ENCODE measurements around the gene RARG.
"Not testable (repeated sequence)": the region's sequence is repeated elsewhere in the genome, so short reads cannot be mapped to it uniquely, and the experiment has no call there.

The RARG gene

DNA sequence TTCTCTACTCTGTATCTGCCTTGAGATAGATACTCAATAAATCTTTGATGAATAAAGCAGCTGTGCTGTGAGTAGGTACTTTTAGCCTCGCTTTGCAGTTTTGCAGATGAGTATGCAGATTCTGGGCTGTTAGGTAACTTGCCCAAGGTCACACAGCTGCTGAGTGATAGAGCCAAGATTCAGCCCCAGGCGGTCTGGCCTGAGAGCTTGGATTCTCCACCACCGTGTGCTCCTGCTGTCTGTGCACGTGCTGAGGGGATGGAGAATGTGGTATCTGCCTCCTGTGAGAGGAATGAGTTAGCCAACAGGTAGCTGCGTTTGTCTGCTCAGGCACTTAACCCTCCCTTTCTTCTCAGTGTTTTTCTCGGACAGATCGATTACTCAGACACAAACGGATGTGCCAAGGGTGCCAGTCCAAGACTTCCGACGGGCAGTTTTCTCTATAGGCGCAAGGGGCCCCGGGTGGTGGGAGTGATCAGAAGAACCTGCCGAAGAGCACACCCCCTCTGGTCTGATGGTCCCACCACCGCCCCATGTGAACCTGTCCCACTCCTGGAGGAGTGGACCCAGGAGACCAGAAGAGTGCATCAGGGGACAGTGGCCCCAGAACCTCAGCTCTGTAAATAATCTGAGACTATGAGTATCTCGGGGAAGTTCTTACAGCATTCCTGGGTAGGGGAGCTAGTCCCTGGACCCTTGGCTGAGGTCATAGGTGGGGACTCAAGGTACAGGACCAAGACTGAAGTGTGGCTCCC is 44.7 kb downstream of the RARG start:
- no peak for DNase-seq

DNA sequence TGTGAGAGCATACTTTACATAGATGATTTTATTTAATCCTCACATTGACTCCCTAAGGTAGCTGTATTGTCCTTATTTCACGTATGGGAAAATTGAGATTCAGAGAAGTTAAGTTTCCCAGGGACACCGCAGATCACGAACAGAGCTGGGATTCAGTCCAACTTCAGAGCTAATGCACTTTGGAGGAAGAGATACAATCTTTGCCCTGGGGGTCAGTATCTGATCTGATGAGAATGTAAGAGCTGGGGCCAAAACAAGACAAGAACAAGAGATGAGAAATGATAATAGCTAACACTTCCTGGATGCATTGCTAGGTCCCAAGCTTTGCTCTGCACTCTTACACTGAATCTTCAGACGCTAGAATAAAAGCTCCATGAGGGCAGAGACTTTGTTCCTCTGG is 45.3 kb downstream of the RARG start:
- no peak for DNase-seq

DNA sequence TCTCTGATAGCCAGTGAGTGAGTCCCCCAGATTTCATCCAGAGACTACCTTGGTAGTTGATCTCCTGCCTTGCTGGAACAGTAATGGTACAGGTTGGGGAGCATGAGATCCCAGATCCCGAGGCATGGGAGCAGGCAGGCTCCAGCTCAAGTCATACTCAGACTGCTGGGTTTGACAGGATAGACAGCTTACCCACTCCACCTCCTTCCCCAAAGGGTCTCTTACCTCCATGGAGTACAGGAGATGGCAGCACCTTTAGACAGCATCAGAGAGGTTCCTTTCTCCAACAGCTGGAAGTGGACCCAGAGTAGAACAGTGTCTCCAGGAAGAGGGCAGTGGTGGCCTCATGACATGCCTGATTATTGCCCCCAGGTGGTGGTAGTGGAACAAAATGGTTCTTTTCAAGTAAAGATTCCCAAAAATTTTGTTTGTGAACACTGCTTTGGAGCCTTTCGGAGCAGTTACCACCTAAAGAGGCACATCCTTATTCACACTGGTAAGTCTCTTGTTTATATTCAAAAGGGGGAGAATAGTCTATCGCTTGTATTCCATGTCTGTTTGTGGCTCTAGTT is 46.3 kb downstream of the RARG start:
- no peak for DNase-seq

DNA sequence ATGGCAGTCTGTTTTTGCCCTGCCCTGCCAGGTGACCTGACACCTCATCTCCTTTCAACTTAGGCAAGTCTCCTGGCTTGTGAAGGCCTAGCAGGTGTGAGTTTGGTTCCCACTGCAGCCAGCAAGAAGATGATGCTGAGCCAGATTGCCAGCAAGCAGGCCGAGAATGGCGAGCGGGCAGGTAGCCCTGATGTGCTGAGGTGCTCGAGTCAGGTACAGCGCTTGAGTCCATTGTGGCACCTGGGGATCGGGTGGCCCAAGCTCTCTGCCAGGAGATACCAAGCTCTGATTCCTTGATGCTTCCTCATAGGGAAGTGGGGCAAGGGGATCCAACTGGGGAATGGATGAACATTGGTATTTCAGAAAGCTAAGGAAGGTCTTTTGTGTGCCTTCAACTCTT is 47.2 kb downstream of the RARG start:
- DNase-seq = no peak

DNA sequence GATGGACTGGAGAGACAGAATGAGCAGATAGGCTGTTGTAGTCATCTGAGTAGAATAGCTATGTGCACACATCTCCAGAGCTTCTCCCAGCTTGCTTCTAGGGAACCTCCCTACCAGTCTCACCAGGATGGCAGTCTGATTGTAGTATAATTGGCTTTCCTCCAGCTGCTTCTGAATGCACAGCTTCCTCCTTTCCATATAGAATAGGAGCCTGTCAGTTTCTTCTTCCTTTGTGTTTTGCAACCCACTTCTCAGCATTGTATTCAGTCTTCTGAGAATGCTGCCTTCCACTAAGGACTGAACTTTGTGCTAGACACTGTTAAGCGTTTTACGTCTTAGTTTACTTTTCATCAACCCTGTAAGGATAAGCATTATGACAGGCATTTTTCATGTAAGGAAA is 49.1 kb downstream of the RARG start:
- no peak for DNase-seq

DNA sequence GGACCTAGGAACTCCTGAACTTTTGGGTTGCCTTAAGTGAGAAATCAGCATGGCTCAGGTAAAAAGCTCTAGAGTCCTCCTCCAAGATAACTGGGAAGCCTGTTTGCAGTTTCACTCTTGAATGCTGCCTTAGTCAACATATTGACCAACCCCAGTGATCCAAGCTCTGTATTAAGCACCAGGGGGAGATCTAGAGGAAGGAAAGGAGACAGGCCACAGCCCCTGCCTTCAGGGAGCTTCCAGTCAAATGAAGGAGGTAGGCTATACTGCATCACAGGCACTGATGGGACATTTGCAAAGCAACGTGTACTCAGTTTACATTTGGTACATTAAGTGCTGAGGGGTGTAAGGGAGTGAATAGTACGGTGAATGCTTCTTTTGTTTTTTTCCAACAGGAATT is 50.1 kb downstream of the RARG start:
- no peak for DNase-seq

DNA sequence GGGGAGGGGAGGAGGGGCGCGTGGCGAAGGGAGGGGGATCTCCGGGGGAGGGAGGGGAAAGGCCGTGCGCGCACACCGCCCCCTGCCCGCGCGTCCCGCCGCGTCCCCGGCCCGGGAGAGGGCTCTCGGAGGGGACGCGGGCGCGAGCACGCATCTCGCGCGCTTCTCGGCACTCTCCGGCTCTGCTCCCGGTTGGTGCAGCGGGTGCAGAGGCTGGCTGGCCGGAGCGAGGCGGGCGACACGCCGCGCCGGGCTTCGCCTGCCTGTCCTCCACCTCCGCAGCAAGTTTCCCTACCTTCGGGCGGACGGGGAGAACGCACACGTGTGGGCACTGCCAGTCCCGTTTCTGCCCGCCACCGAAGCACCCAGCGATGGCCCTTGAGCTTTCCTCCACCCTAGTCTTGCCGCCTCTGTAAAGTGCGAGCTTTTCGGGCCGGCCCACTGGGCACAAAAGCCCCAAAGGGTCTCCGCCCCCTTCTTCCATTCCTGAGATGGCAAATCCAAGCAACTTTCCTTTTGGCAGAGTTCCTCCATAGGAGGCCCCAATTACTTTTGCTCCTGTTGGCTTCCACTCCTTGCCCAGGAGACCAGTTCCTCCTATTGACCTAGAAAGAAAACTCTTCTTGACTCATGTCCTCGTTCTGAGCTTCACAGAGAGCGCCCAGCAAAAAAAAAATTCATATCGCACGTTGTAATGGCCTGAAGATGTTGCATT is 50.9 kb downstream of the RARG start:
- no peak for DNase-seq

DNA sequence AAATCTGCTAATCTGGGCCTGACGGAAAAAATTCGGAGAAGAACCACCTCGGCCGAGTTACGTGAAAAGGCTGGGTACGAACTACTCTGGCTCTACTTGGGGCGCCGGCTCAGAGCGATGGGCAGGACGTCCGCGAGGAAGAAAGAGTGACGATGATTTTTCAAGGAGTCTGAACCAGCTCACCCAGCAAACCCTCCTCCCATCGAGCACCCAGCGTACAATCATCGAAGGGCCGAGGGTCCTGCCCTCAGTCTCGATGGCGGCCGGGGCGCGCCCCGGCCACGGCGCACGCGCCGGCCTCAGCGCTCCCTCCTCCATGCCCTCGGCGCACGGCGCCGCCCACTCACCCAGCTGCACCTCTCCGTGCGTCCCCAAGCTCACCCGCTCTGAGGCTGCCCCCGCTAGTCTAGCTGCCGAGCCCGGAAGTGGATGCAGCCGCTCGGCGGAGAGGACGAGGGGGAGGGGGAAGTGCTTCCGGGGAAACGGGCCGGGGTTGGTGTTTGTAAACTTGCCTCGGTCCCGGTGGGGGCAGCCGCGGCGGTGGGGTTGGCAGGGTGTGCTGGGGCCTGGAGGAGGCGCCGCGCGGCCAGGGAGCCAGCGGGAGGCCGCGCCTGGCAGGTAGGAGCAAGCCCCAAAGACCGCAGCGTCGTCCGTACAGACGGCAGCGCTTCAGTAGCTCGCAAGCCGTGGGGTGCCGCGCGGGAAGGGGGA is 51.6 kb downstream of the RARG start, which contains the start of the genes CSAD and ZNF740:
TSS of gene CSAD (minus strand) at position 706 of the 711 bp plus-strand sequence. CDS start 7,455 bp downstream, outside the sequence.
TSS of gene ZNF740 (plus strand) at position 503 of the 711 bp plus-strand sequence. CDS start 1,262 bp downstream, outside the sequence.
- peak; percentile 97 for DNase-seq

DNA sequence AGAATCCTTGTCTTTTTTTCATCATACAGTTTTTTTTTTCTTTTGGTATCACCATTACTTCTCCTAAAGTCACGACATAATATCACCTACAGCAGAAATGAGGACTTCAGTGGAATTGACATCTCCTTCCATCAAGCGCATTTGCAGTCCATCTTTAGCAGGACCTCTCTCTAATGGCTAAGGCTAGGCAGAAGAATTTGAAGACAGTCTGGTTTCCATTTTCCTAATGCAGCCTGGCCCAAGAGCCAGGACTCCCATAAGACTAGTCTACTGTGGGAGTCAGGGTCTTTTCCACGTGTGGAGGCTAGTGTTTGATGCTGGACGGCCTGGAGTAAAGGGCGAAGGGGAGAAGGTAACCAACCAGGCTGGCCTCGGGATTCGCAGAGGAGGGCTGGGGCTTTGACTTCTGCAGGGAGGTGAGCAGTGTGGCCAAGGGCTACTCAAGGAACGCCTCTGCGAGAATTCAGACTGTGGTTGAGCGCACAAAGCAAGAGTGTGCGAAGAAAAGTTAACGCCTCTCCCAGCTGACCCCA is 52.3 kb downstream of the RARG start:
- no peak for DNase-seq

DNA sequence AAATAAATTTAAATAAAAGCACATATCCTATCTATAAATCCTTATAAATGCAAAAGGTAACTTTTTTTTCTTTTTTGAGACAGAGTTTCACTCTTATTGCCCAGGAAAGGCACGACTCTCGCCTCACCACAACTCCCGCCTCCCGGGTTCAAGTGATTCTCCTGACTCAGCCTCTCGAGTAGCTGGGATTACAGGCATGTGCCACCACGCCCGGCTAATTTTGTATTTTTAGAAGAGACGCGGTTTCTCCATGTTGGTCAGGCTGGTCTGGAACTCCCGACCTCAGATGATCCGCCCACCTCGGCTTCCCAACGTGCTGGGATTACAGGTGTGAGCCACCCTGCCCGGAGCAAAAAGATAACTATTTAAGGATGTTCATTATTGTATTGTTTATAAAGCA is 53.2 kb downstream of the RARG start:
- not testable (repeated sequence) for DNase-seq

DNA sequence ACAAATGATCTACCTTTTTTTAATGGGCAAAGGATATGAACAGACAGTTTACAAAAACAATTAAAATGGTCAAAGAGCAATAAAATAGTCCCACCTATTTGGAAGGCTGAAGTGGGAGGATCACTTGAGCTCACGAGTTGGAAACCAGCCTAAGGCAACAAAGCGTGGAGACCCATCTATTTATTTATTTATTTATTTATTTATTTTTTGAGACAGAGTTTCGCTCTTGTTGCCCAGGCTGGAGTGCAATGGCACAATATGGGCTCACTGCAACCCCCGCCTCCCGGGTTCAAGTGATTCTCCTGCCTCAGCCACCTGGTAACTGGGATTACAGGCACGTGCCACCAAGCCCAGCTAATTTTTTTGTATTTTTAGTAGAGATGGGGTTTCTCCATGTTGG is 54.6 kb downstream of the RARG start:
- DNase-seq = not testable (repeated sequence)

DNA sequence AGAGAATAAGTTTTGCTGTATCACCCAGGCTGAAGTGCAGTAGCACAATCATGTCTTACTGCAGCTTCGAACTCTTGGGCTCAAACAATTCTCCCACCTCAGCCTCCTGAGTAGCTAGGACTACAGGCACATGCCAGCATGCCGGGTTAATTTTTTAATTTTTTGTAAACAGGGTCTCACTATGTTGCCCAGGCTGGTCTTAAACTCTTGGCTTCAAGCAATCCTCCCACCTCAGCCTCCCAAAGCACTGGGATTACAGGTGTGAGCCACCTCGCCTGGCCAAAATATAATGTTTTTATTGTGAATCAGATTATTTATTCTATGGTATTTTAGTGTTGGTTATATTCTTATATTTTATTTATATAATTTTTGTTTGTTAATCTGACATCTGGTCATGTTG is 55.3 kb downstream of the RARG start:
- DNase-seq = no peak

DNA sequence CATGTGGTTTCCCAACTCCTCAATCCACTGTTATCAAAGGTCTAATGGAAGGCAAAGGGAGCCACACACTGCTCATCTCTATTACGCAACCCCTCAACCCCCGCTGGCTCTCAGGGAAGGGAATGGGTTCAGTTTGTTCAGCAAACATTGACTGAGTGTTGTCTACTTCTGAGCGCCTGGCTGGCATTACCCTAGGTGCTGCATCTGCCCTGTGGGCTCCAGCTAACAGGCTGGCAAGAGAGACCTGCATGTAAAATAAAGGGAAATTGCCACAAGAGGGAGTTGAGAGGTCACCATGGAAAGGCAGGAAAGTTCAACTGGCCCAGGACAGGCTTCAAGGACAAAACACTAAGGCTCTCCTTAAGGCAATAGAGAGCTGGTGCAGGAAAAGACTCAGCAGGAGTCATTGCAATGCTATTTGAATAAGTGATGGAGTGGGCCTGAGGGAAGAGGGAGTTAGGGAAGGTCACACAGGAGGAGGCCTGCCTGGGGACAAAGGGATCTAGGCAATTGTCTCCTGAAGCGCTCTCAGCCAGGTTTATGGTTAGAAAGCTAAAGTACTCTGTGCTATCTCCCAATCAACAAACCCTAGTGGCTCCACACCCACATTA is 57.0 kb downstream of the RARG start:
- DNase-seq = no peak

DNA sequence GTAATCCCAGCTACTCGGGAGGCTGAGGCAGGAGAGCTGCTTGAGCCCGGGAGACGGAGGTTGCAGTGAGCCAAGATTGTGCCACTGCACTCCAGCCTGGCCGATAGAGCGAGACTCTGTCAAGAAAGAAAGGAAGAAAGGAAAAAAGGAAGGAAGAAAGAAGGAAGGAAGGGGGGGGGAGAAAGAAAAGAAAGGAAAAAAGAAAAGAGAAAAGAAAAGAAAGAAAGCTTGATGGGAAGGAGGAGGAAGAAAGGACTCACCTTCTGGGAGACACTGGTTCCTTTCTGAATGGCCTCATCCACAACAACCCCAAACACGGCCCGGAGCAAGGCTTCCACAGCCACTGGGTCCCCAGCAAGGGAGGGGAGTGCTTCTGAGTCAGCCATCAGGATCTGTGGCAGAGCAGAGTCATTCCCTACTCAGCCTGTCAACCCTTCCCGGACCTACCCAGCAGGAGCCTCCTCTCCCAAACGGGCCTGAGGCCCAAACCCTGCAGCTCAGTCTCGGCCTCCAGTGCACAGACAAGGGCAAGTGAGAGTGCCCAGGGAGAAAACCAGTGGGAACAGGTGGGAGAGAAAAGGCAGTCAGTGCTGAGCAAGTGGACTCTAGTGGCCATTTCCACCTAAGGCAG is 58.8 kb downstream of the RARG start:
- no peak for DNase-seq

DNA sequence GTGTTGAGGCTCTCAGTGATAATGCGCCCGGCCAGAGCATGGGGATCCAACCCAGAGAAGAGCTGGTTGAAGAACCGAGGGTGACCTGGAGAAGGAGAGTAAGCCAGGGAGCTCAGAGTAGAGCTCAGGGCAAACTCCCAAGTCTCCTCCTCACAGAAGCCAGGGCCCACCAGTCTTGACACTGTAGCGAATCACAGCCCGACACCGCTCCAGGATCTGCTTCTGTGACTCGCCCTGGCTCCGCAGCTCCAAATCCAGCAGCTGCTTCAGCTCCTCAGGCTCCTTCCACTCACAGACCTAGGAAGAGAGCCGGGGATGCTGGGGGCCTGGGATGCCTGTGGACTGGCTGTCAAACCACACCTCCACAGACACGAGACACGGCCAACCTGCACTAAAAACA is 59.7 kb downstream of the RARG start:
- no peak for DNase-seq

DNA sequence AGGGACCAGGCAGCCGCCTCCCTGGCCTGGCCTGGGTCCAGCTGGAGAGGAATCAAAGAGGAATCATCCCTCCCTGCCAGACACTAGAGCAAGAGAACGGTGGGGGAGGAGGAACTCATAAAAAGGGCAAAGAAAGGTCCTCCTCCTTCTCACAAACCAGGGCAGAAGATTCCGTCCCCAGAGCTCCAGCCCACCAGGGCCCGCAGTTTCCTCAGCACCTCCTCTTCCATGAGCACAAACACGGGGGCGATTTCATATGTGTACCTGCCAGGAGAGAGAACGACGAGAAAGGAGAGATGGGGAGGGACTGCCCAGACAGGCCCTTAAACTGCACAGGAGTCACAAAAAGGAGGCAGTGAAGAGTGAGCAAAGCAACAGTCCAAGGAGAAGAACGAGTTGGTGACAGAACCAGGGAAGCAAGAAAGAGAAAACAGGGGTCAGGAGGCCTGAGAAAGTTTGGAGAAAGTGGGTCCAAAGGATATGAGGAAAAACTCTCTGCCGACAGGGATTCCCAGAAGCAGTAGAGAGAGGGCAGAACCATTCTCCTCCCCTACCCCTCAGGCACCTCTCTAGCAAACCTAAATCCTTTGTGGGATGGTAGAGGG is 60.2 kb downstream of the RARG start:
- no peak for DNase-seq

DNA sequence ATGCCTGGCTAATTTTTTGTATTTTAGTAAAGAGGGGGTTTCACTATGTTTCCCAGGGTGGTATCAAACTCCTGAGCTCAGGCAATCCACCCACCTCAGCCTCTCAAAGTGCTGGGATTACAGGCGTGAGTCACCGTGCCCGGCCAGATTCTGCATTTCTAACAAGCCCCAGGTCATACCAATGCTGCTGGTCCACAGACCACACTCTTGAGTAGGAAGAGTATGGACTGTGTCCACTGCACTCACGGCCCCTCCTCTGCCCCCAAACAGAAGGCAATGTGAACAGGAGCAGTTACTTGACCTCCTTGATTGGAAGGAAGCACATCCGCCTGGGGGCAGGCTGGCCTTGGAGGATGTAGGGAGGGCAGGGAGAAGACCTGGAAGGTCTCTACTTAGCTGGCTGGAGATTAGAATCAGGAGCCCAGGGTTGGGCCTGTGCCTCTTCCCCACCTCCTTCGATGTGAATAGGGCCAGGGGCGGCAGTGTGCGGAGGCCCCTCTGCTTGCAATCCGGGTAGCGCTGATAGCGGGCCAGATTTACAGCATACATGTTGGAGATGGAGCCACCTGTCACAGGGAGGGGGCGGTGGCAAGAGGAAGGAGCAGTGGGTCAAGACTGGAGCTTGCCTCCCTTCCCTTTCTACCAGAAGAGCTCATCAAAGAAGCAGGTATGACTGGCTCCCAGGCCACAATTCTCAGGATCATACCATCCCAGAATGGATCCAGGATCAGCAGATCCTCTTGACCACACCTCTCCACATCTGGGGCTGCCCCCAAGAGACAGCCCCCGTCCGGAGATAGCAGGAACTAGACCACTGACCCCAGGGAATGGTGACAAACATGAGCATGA is 60.9 kb downstream of the RARG start:
- DNase-seq = no peak

DNA sequence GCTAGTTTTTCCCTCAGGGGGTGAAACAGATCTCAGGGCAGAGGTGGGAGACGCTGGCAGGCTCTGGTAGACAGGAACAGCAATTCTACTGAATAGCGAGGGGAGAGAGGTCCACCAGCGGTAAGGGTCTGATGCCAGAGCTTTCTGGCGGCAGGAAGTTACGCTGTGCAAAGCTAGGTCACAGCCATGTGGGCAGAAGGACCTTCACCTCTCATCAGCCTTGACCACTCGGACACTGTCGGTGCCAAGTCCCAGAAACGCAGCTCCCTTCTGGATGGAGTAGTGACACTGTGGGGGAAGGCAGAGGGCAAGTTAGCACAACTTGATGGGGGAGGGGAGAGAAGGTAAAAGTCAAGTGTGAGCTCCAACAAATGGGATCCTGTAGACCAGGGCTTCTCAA is 61.8 kb downstream of the RARG start:
- no peak for DNase-seq

DNA sequence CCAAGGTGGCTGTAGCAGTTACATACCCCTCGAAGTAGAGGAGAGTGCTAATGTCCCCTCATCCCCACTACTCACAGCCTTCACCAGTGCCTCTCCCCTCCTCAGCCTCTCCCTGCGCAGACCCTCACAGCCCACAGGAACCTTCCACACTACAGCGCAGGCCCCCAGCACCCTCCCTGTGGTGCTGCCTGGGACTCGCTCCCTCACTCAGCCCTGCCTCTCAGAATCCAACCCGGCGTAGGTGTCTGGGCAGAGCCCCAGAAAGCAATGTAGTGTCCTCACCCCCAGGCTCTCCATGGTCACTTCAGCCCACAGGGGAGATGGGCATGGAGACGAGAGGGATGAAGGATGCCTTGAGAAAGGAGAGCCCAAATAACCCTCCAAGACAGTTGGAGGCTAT is 62.4 kb downstream of the RARG start:
- DNase-seq = no peak

DNA sequence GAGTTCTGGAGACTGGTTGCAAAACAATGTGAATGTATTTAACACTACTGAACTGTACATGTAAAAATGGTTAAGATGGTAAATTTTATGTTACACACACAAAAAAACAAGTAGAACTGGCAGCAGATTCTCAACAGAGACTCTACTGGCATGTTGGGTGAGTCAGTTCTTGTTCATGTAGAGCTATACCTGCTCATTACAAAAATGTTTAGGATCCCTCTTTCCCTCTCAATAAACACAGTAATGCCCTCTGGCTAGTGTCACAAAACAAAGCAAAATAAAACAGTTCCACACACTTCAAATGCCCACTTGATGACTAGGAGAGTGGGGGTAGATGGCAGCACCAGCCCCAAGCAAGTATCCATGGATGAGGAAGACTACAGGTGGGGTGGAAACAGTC is 65.2 kb downstream of the RARG start:
- DNase-seq = no peak

DNA sequence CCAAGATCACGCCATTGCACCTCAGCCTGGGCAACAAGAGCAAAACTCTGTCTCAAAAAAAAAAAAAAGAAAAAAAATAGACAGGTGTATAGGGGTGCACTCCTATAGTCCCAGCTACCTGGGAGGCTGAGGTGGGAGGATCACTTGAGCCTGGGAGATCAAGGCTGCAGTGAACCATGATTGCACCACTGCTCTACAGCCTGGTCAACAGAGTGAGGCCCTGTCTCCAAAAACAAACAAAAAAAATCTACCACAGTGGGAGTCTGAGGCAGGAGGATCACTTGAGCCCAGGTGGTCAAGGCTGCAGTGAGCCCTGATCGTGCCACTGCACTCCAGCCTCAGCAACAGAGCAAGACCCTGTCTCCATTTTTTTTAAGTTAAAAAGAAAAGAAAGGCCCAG is 69.0 kb downstream of the RARG start:
- DNase-seq = not testable (repeated sequence)

All from central memory CD4-positive, alpha-beta T cell (primary cell).